Stimulated activated CD4-positive, alpha-beta T cell treated with anti-CD3 and anti-CD28 coated beads, Interleukin-2, amount 100 ng/mL, for 4 hours (primary cell): ENCODE data around the gene HSPA4L.

Experiments used
- DNase-seq: peaks from one replicate; pipeline ENCODE4 v3.0.0-alpha.2; 2020; ENCODE audit warnings: low read depth

HSPA4L gene

DNA sequence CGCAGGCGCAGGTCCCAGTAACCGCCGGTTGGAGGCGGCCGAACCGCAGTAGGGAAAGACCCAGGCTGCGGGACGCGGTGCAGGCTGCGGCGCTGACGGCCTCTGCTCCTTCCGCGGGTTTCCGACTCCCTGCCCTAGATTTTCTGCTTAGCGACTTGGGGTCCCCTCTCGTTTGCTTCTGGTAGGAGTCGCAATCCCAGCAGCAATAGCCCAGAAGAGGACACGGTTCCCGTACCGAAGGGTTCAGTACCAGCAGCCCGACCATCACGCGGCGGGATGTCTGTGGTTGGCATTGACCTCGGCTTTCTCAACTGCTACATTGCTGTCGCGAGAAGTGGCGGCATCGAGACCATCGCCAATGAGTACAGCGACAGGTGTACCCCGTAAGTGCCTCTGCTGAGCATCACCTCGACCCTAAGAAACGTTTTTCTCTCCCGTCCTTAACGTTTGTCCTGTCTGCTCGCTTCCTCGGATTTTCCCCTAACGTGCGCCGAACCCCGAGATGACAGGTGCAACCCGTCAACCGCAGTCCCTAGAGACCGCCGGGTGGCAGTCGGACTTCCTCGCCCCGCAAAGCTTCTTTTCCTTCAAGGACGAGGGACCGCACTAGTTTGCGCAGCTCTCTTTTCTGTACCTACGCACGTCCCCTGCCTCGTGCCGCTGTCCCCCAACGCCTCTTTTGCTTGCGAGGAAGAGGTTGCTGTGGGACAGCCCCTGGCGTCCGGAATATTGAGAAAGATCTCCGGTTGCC, at the start of gene HSPA4L:
HSPA4L (plus strand) TSS at position 48 of the 751 bp plus-strand sequence; CDS start at position 277, 229 bp downstream.
- DNase-seq: peak; percentile 14

DNA sequence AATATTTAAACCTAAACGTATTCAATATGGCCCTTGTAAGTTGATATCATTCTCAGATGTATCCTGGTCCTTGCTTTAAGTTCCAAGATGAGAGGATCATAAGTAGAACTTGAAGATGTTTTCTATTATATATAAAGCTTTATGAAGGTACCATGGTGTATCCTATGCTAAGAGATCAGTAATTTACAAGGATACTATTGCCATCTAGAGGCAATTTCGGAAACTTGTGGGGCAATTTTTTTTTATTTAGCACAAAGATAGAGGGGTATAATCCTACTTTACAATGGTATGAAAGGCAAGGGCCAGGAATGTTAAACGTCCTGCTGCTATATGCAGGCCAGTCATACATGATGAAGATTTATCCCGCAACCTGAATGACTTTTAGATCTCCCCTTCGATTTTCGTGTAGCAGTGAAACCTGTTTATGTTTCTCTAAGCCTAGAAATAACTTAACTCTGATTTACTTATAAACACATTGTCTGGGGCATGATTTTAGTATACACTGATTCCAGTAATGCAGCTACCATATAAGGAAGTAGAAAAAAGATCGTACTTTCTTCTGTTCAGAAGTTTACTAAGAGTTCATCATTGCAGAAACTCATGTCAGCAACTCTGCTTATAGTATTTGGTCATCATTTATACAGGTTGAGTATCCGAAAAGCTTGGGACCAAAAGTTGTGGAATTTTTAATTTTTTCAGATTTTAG, 49.3 kb upstream of the HSPA4L start:
- DNase-seq: no peak

DNA sequence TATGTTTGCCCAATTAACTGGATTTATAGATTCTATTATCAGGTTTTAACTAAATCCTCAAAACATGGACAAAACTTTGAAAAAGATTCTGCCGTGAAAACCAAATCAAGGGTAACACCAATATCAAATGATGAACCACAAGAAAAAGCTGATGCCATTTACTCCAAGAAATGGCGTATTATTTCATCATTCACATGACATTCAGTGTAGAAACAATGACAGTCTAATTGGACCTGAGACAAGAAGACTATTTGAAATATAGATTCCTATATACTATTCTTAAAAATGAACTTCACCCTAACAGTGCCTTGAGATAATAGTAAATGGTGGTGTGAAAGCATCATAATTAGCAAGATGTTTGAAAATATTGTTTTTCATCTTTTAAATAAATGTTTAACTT, 47.1 kb upstream of the HSPA4L start:
- DNase-seq: no peak

DNA sequence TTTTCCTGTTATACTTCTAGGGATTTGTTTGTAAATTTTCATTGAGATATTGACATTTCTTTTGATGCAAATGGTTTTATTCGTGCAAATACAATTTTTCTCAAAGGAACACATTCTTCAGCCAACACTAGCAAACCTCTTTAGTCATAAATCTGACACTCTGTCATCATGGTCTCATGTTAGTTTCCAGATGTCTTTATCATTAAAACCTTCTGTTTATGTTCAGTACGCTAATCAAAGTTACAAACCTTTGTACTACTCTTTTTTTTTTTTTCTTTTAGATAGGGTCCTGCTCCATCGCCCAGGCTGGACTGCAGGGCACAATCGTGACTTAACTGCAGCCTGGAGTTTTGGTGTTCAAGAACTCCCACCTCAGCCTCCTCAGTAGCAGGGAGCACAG, 44.8 kb upstream of the HSPA4L start:
- DNase-seq: no peak

DNA sequence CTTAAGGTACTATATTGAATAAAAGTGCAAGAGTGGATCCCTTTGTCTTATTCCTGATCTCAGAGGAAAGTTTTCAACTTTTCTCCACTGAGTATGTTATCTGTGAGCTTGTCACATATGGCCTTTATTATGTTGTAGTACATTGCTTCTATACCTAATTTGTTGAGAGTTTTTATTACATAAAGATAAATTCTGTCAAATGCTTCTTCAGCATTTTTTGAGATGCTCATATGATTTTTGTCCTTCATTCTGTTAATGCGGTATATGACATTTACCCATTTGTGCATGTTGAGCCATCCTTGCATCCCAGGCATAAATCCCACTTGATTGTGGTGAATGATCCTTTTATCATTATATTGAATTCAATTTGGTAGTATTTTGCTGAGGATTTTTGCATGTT, 40.9 kb upstream of the HSPA4L start:
- no peak for DNase-seq

DNA sequence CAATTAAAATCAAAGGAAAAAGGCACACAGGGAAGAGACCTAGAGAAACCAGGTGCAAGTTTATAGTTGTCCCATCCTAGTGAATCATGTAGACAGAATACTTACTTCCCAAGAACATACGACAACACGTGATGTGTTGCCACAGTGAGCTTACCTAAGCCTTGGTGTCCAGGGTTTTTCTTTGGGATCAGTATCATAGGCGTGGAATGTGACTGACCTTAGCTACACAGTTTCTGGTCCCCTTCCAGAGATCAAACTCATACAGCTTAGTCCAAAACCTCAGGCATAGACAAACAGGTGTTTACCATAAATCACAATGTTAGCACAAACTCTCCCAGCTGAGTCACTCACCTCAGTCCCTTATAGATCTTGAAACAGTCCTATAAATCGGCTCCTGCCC, 34.2 kb upstream of the HSPA4L start:
- DNase-seq: no peak

DNA sequence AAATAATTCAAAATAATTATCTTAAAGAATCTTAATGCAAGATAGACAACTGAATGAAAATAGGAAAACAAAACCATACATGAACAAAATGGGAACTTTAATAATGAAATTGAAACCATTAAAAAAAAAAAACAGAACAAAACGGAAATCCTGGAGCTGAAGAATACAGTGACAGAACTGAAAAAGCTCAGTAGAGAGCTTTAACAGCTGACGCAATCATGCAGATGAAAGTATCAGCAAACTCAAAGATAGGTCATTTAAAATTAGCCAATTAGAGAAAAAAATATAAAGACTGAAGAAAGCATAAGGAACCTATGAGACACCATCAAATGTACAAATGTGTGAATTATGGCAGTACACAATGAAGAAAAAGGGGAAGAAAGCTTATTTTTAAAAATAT, 33.2 kb upstream of the HSPA4L start:
- DNase-seq: no peak

DNA sequence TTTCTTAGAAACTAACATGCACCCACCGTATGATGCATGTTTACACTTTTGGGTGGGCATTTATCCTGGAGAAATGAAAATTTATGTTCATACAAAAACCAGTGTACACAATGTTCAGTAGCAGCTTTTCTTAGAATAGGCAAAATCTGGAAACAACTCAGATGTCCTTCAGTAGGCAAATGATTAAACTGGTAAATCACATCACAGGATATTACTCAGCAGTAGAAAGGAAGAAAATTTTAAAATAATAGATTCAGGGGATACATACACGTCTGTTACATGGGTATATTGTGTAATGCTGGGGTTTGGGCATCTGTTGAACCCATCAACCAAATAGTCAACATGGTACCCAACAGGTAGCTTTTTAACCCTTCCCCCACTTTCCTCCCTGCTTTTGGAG, 25.2 kb upstream of the HSPA4L start:
- no peak for DNase-seq

DNA sequence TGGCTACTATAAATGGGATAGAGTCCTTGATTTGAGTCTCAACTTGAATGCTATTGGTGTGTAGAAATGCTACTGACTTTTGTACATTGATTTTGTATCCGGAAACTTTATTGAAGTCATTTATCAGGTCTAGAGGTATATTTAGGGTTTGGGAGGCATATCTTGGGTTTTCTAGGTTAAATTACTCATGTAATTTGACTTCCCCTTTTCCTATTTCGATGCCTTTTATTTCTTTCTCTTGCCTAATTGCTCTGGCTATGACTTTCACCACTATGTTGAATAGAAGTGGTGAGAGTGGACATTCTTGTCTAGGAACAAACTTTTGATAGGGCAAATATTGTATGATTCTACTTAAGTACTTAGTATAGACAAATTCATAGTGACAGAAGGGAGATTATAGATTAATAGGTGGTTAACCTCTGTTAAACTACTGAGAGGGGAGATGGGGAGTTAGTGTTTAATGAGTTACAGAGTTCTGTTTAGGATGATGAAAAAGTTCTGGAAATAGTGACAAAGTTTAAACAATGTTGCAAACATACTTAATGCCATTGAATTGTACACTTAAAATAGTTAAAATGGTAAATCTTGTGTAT, 22.8 kb upstream of the HSPA4L start:
- DNase-seq: no peak

DNA sequence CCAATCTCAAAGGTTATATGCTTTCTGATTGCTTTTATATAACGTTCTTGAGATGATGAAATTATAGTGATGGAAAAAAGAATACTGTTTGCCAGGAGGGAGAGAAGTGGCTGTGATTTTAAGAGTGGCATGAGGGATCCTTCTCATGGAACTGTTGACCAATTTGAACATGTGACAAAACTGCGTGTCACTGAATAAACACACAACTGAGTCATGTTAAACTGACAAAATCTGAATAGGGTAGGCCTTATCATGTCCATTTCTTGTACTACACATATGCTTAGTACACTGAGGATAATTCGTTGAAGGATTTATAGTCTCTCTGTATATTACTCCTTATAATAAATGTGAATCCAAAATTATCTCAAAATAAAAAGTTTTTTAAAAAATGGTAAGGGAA, 22.2 kb upstream of the HSPA4L start:
- no peak for DNase-seq

DNA sequence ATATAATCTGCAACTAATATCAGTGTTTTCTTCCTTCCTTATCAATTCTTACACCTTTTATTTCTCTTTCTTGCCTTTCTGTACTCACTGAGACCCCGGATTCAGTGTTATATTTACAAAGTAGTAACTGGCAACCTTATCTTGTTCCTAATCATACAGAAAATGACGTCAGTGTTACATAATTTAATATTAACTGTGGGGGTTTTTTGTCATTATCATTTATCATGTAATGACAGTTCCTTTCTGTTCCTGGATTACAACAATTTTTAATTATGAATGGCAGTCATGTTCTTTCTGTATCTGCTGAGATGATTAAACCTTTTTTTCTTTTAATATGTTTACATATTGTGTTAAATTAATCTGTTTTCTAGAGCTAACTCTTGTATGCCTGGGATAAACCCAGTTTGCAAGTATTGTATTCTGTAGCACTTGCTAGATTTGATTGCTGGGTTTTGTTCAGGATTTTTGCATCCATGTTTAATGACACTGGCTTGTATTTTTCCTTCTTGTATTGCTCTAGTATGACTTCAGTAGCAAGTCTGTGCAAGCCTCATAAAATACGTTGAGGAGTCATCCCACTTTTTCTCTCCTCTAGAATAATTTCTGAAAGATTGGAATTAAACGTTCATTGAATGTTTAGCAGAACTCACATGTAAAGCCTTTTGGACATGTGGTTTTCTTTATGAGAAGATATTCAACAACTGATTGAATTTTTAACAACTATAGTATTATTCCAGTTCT, 10.4 kb upstream of the HSPA4L start:
- DNase-seq: no peak

DNA sequence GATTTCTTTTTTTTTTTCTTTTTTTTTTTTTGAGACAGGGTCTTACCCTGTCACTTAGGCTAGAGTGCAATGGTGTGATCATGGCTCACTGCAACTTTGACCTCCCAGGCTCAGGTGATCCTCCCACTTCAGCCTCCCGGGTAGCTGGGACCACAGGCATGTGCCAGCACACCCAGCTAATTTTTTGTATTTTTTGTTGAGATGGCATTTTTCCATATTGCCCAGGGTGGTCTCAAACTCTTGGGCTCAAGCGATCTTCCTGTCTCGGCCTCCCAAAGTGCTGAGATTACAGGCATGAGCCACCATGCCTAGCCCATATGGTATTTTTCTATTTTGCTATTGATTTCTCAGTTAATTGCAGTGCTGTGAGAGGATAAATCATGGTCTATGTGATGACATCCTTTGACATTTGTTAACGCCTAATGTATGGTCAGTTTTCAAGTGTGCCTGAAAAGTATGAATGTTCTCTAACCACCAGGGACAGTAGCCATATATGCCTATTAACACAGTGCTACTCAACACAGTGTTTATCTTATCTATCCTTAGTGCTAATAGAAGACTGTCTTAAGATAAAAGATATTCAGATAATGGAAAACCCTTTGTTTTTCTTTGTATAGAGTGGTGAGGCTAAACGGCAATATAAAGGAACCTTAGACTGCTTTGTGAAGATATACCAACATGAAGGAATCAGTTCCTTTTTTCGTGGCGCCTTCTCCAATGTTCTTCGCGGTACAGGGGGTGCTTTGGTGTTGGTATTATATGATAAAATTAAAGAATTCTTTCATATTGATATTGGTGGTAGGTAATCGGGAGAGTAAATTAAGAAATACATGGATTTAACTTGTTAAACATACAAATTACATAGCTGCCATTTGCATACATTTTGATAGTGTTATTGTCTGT, 9.1 kb upstream of the HSPA4L start:
- no peak for DNase-seq

DNA sequence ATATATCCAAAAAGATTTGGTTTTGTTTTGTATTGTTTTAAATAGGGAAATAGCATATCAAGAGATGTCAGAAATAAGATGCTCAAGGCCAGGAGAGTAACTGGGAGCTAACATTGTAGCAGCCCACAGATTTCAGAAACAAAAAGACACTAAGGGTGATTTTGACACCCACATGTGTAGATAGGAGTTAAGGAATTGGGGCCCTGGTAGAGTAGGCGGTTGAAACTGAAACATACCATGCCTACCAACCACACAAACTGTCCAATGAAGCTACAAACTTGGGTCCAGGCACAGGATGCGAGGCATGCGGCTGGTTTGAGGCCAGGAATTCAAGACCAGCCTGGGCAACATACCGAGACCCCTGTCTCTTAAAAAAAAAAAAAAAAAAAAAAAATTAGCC, 6.3 kb upstream of the HSPA4L start:
- no peak for DNase-seq

DNA sequence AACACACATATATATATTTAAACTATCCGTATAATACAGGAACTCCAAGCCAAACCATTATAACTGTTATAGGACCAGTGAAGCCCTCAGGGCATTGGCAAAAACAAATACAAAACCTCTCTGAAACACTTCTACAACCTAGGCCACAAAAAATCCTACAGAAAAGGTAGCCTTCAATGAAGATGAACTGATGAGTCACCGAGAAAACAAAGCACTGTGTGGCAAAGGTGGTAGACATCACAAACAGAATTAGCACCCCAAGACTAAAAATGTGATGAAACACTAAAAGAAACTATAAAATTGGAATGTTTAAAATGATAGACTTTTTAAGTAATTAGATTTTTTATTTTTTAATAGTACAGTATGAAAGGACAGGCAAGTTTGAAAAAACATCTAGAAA, 5.5 kb upstream of the HSPA4L start:
- DNase-seq: no peak

DNA sequence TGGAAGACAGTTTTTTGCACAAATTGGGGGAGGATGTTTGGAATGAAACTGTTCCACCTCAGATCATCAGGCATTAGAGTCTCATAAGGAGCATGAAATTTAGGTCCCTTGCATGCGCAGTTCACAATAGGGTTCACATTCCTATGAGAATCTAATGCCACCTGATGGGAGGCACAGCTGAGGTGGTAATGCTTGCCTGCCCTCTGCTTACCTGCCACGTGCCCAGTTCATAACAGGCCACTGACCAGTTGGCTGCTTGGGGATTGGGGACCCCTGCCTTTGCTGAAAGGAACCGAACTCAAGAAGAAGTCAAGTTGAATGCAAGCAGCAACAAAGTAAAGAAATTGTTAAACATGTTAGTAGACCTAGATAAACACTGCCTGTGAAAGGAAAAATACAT, 4.6 kb upstream of the HSPA4L start:
- DNase-seq: no peak

DNA sequence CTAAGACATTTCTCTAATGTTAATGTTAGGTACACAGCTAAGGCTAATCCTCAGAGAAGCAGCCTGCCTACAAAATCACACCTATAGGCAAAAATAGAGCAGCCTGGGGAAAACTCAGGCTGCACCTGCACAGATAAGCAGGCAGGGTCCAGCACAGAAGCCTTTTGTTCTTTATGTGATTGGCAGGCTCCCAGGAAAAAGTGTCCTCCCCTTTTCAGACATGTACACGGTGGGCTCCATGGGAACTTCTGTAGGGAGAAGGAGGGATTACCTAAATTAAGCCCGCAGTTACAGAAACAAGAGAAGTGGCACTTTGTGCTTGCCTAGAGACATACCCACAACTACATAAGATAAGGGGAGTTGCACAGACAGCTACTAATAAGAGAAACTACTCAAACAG, 4.0 kb upstream of the HSPA4L start:
- no peak for DNase-seq

DNA sequence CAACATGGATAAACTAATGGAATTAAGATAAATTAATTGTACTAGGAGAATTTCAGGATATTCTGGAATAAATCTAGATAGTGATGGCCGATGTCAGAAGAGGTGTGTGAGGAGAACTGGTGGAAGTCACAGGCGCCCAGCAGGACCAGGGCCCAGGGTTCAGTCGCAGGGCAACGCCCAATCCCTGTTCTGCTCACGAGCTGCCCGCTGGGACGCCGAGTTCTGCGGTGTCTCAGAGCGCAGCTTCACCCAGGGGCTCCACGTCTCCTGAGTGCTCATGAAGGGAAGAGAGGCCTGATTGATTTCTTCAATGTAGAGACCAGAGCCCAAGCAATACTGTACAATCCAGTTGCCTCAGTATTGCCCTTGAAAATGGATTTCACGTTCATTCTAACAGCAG, 1.5 kb upstream of the HSPA4L start:
- no peak for DNase-seq

DNA sequence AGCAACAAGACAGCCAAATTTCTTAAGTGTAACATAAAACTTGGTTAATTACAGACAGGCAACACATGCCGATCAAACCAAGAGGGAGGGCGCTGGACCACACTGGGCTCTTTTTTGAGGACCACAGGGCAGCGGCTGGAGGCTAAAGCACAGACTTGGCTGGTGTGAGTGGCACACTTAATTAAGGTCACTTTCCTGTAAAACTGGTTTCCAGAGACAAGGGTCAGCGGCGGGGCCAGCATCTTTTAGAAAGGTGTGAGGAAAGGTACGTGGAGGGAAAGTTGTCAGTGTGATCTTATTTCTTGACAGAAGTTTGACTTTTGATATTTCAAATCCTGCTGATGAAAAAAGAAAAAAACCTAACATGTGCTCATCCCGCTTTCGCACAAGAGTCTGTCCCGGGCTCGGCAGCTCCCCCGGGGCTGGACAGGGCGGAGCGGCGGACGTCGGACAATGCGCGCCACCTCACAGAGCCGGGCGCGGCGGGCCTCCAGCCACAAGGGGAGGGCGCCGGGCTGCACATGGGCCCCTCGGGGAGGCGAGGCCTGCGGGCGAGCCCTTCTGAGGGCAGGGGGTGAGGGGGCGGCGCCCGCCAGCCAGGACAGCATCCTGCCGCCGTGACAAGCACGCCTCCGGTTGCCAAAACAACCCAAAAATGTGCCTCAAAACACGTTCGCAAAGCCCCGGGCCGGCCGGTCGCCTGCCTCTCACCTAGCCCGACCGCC, 660 bp upstream of the HSPA4L start:
- no peak for DNase-seq

DNA sequence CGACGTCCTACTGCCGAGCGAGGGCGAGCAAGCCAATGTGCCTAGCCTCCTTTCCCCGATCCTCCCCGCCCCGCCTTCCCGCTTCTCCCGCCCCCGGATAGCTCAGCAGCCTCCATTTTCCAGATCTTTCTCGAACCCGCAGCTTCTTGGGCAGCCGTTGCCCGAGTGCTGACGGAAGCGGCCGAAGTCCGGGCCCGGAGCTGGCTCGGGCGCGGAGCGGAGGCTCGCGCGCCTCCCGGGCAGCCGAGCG, 172 bp upstream of the HSPA4L start:
- no peak for DNase-seq

DNA sequence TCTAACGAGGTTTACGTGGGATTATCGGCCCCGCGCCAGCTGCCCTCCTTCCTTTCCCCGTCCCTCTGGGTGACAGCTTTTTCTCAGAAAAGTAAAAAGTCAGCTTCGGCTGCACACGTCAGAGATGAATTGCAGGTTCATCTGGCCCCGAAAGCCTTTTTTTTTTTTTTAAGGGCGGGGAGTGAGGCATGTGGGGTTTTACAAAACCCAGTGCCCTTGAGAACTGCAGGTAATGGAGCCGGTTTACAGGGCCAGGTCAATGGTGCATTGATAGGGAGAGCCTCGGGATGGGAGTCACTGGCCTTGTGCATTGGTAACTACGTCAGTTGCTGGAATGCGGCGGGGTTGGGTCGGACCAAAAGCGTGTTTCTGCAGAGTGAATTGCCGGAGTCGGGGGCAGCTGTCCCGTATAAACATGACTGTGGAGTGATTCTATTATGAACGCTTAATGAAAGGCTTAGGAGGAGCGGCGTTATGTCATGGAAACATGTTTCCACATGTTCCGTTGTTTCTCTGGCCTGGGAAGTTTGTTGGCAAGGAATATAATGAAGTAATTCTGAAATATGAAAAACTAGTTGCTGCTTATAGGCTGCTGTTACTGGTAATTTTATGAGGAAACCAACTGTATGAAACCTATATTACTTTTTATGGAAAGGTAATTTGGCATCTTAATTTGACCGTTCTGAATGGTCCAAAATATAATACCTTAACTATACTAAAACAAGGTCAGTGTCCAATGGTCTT, 1.1 kb downstream of the HSPA4L start:
- DNase-seq: no peak
